Esophagus (tissue), 2 donors: ENCODE data around the gene PPA1. TPM values are rescaled to one million over a fixed set of nuclear protein-coding genes. Genes with fewer than 3 reads are reported as not detected.
"Not testable (repeated sequence)": the region's sequence is repeated elsewhere in the genome, so short reads cannot be mapped to it uniquely, and the experiment has no call there.

Source experiments
- H3K27ac ChIP-seq, 2 donors: one replicate each; pipeline ENCODE4 v1.5.1; 2013; ENCODE audit warnings: low read depth in 2 of 2, mild to moderate bottlenecking in 2 of 2, inconsistent platforms in 1 of 2, low read length in 1 of 2, moderate library complexity in 1 of 2
- H3K27me3 ChIP-seq, 2 donors: one replicate each; pipeline ENCODE4 v1.6.1; 2013; ENCODE audit warnings: low read length in 2 of 2, control low read depth in 1 of 2, mild to moderate bottlenecking in 1 of 2; ENCODE audit not compliant: insufficient read depth in 2 of 2, control insufficient read depth in 1 of 2
- H3K36me3 ChIP-seq, 2 donors: one replicate each; pipeline ENCODE4 v1.6.1; 2013; ENCODE audit warnings: low read length in 1 of 2; ENCODE audit not compliant: control insufficient read depth in 2 of 2, insufficient read depth in 2 of 2
- H3K4me1 ChIP-seq, 2 donors: one replicate each; pipeline ENCODE4 v1.6.1; 2013; ENCODE audit warnings: low read length in 1 of 2; ENCODE audit not compliant: control insufficient read depth in 2 of 2, insufficient read depth in 2 of 2
- H3K4me3 ChIP-seq, 2 donors: one replicate each; pipeline ENCODE4 v1.5.1; 2013; ENCODE audit warnings: low read length in 2 of 2, mild to moderate bottlenecking in 2 of 2, low read depth in 1 of 2, moderate library complexity in 1 of 2
- H3K9me3 ChIP-seq, 2 donors: one replicate each; pipeline ENCODE4 v1.6.1; 2013; ENCODE audit warnings: mild to moderate bottlenecking in 2 of 2, low read depth in 1 of 2, low read length in 1 of 2, moderate library complexity in 1 of 2; ENCODE audit not compliant: control insufficient read depth in 2 of 2, insufficient read depth in 1 of 2
- WGBS, 2 donors: extraction: QIAGEN DNeasy Blood & Tissue Kit; methylation state at CpG; one replicate each; pipeline ENCODE4 v1.1.7; 2013; 5-methylcytosine and 5-hydroxymethylcytosine counted together
- polyA plus RNA-seq, 2 donors: library from polyadenylated mRNA; stranded (reverse); fragments of 200-250 nt; gene quantifications; one replicate each; pipeline ENCODE4 v1.2.3, GENCODE V29; 2013
- donor health status: healthy with polysubstance abuse.
- donor health status: Bipolar disorder and iron deficiency.

The PPA1 gene
- polyA plus RNA-seq, 2 donors: 167 to 220 TPM

- whole genome bisulfite sequencing, 2 donors: 88 to 89% methylated on average over 4 of the region's 4 CpGs
Measured at GRCh38 chr10:70268376-70268775, 35.1 kb upstream of the PPA1 start.

GRCh38 chr10:70267161-70267933 is 34.1 kb upstream of the PPA1 start:
- H3K36me3 ChIP-seq: no peaks in the 10 kb centered on the region
- H3K4me1 ChIP-seq: peaks cover 0 to 2% of the 10 kb centered on the region in 2 donors
- no peaks in the 10 kb centered on the region for H3K9me3 ChIP-seq
- H3K27ac ChIP-seq: no peak overlapping the region
- H3K4me3 ChIP-seq: no peak overlapping the region
- WGBS, 2 donors: 55 to 58% methylated on average over 9 of the region's 9 CpGs
- no peaks in the 10 kb centered on the region for H3K27me3 ChIP-seq

More at GRCh38 chr10:70268376-70268775, 35.1 kb upstream of the PPA1 start:
- Histone ChIP-seq H3K4me1 (peaks cover 0 to 2% of the 10 kb centered on the region in 2 donors), H3K27ac (no peak overlapping the region), H3K36me3 (no peaks in the 10 kb centered on the region), H3K27me3 (no peaks in the 10 kb centered on the region), H3K9me3 (no peaks in the 10 kb centered on the region), H3K4me3 (no peak overlapping the region)

- Histone ChIP-seq H3K9me3 (no peaks in the 10 kb centered on the region), H3K4me3 (no peak overlapping the region), H3K27me3 (no peaks in the 10 kb centered on the region), H3K36me3 (no peaks in the 10 kb centered on the region), H3K4me1 (no peaks in the 10 kb centered on the region), H3K27ac (no peak overlapping the region)
- WGBS, 2 donors: 52 to 63% methylated on average over 1 of the region's 1 CpG
Measured at GRCh38 chr10:70266701-70267100, 33.5 kb upstream of the PPA1 start.

- H3K9me3 ChIP-seq: no peaks in the 10 kb centered on the region
- no peak overlapping the region for H3K27ac ChIP-seq
- H3K4me3 ChIP-seq: no peak overlapping the region
- no peaks in the 10 kb centered on the region for H3K4me1 ChIP-seq
- no peaks in the 10 kb centered on the region for H3K27me3 ChIP-seq
- WGBS, 2 donors: 96 to 97% methylated on average over 7 of the region's 7 CpGs
- H3K36me3 ChIP-seq: no peaks in the 10 kb centered on the region
Measured at GRCh38 chr10:70266056-70266455, 32.8 kb upstream of the PPA1 start.

DNA sequence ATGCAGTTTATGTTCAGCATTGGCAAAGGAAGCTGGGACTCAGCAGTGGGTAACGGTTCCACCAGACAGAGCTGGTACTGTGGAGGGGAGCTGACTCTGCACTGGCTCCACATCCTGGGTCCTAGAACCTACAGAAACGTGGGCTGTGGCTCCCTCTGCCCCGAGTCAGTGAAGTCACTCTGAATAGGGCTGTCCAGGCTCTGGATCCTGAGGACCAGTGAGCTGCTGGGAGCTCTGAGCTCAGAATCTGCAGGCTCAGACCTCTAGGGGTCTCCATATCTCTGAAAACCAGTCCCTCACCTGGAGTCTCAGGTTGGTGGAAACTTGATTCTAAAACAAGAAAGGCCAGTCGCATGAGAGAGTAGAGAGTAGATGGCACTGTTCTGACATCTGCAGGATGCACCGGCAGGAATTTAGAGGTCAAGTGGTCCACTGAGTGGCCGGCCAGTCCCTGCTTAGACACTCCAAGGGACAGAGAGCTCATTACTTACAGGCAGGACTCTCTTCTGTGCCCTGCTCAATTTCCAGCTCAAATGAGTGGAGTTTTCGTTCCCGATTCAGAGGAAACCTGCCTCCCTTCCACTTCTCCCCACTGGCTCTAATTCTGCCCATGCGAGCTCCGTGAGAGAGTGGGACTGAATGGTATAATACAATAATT is 31.9 kb upstream of the PPA1 start:
- Histone ChIP-seq H3K36me3 (no peaks in the 10 kb centered on the region), H3K27me3 (no peaks in the 10 kb centered on the region), H3K4me1 (no peaks in the 10 kb centered on the region), H3K27ac (no peak overlapping the region), H3K9me3 (no peaks in the 10 kb centered on the region), H3K4me3 (no peak overlapping the region)
- WGBS, 2 donors: 51 to 54% methylated on average over 10 of the region's 10 CpGs

DNA sequence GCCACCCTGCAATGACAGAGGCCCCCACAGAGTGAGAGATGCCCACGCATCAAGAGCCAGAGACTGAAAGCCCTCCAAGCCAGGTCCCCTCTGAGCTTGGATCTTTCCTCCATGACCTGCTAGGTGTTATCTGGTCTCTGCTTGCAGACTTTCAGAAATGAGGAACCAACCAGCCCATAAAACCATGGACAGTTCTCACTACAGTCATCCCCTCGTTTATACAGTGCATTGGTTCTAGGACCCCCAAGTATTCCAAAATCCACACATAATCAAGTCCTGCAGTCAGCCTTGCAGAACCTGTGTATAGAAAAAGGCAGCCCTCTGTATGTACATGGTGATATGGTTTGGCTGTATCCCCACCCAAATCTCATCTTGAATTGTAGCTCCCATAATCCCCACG is 27.5 kb upstream of the PPA1 start:
- Histone ChIP-seq H3K27me3 (no peaks in the 10 kb centered on the region), H3K4me3 (no peak overlapping the region), H3K9me3 (no peaks in the 10 kb centered on the region), H3K36me3 (no peaks in the 10 kb centered on the region), H3K4me1 (no peaks in the 10 kb centered on the region), H3K27ac (no peak overlapping the region)
- WGBS, 2 donors: 84 to 87% methylated on average over 3 of the region's 3 CpGs

- H3K4me3 ChIP-seq: no peak overlapping the region
- no peak overlapping the region for H3K27ac ChIP-seq
- H3K9me3 ChIP-seq: peaks cover 0 to 2% of the 10 kb centered on the region in 2 donors
- peaks cover 4 to 5% of the 10 kb centered on the region in 2 donors for H3K4me1 ChIP-seq
- peaks cover 0 to 3% of the 10 kb centered on the region in 2 donors for H3K27me3 ChIP-seq
- WGBS, 2 donors: 66 to 80% methylated on average over 1 of the region's 1 CpG
- no peaks in the 10 kb centered on the region for H3K36me3 ChIP-seq
Measured at GRCh38 chr10:70260259-70260658, 27.0 kb upstream of the PPA1 start.

- no peaks in the 10 kb centered on the region for H3K36me3 ChIP-seq
- no peak overlapping the region for H3K4me3 ChIP-seq
- 85 to 96% methylated on average over 1 of the region's 1 CpG for WGBS, 2 donors
- peaks cover 0 to 2% of the 10 kb centered on the region in 2 donors for H3K9me3 ChIP-seq
- H3K27ac ChIP-seq: no peak overlapping the region
- H3K4me1 ChIP-seq: peaks cover 5 to 8% of the 10 kb centered on the region in 2 donors
- H3K27me3 ChIP-seq: peaks cover 0 to 8% of the 10 kb centered on the region in 2 donors
Measured at GRCh38 chr10:70258216-70258615, 25.0 kb upstream of the PPA1 start.

- not testable (repeated sequence) for H3K27me3 ChIP-seq, H3K36me3 ChIP-seq
- WGBS, 2 donors: 90 to 91% methylated on average over 8 of the region's 8 CpGs
Measured at GRCh38 chr10:70257816-70258215, 24.6 kb upstream of the PPA1 start.

More at GRCh38 chr10:70257816-70258215, 24.6 kb upstream of the PPA1 start:
- H3K27ac ChIP-seq, H3K4me3 ChIP-seq, H3K4me1 ChIP-seq, H3K9me3 ChIP-seq: not testable (repeated sequence)
